ENCODE data around the gene LYZL1. TPM values are rescaled to one million over a fixed set of nuclear protein-coding genes. Genes with fewer than 3 reads are reported as not detected.
"Not testable (repeated sequence)": the region's sequence is repeated elsewhere in the genome, so short reads cannot be mapped to it uniquely, and the experiment has no call there.

LYZL1 gene
- polyA plus RNA-seq, 1 donor from 2014 or later: not detected

DNA sequence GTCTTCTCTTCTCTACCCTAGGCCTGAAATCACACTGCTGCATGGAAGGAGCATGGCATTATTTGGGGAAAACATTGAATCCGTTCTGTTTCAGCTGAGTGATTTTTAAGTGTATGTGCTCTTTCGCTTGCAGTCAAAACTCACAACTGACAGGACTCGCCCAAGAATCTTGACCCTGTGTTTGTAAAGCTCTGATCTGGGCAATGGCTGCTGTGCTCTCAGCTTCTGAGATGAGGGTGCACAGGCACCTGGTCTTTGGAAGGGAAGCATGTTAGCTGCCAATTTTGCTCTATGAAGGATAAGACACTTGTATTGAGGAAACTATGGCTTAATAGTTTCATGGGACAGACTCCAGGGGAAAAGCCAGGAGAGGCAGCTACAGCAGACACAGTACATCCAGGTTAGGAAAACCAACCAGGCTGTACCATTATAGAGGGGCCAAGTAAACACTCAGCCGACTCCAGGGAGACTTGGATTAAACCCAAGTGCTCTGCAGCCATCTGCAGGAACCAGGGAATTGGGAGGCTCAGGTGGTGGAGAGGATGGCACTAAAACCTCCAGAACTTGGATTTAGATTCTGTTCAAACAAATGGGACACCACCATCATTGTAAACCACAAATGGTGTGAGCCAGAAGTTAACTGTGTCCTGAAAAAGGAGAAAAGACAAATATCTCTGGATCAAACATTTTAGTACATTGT lies 43.3 kb downstream of the LYZL1 start:
- no peak overlapping the region for H2AFZ ChIP-seq (ENCODE audit: low read depth, low read length)
- no peaks in the 10 kb centered on the region for H3K9me2 ChIP-seq (ENCODE audit: insufficient read depth, low read length)
- H3K4me3 ChIP-seq (ENCODE audit: low read length): no peak overlapping the region
- no peaks in the 10 kb centered on the region for H3K27me3 ChIP-seq (ENCODE audit: insufficient read depth, low read depth, low read length)
- TF ChIP-seq, protein P1, sequence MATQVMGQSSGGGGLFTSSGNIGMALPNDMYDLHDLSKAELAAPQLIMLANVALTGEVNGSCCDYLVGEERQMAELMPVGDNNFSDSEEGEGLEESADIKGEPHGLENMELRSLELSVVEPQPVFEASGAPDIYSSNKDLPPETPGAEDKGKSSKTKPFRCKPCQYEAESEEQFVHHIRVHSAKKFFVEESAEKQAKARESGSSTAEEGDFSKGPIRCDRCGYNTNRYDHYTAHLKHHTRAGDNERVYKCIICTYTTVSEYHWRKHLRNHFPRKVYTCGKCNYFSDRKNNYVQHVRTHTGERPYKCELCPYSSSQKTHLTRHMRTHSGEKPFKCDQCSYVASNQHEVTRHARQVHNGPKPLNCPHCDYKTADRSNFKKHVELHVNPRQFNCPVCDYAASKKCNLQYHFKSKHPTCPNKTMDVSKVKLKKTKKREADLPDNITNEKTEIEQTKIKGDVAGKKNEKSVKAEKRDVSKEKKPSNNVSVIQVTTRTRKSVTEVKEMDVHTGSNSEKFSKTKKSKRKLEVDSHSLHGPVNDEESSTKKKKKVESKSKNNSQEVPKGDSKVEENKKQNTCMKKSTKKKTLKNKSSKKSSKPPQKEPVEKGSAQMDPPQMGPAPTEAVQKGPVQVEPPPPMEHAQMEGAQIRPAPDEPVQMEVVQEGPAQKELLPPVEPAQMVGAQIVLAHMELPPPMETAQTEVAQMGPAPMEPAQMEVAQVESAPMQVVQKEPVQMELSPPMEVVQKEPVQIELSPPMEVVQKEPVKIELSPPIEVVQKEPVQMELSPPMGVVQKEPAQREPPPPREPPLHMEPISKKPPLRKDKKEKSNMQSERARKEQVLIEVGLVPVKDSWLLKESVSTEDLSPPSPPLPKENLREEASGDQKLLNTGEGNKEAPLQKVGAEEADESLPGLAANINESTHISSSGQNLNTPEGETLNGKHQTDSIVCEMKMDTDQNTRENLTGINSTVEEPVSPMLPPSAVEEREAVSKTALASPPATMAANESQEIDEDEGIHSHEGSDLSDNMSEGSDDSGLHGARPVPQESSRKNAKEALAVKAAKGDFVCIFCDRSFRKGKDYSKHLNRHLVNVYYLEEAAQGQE (IDR thresholded peaks at IDR 0.05; ENCODE audit: borderline replicate concordance): no peak
- H3K79me2 ChIP-seq (replicated peaks; ENCODE audit: insufficient read depth, low read length): no peaks in the 10 kb centered on the region
- H3F3A ChIP-seq (ENCODE audit: insufficient read depth, low read length, poor library complexity, severe bottlenecking): no peaks in the 10 kb centered on the region
- no peaks in the 10 kb centered on the region for H4K20me1 ChIP-seq (ENCODE audit: insufficient read depth)
- H3K27ac ChIP-seq (ENCODE audit: low read length): no peak overlapping the region
- H3K9me3 ChIP-seq (ENCODE audit: low read length): no peaks in the 10 kb centered on the region
- H3K4me2 ChIP-seq (ENCODE audit: low read length): no peak overlapping the region
- no peaks in the 10 kb centered on the region for H3K36me3 ChIP-seq (ENCODE audit: insufficient read depth, low read length)
- H3K9ac ChIP-seq (ENCODE audit: low read length): no peak overlapping the region

DNA sequence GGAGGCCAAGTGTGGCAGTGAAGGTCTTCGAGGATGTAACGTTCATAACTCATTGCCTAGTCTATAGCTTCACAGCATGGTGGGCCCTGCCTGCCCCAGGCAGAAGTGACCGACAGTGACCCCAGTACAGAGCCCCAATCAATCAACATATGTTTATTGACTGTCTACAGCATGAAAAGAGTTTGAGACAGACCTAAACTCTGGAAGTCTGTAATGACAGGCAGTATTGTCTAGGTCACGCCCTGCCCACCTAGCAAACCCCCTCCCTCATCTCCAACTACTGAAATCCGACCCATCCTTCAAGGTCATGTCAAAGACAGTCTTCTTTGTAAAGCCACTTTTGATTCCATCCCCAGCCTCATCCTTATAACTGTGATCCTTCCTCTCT lies 43.9 kb downstream of the LYZL1 start:
- no peaks in the 10 kb centered on the region for H3K9me3 ChIP-seq (ENCODE audit: low read length)
- H3K79me2 ChIP-seq (replicated peaks; ENCODE audit: insufficient read depth, low read length): no peaks in the 10 kb centered on the region
- no peaks in the 10 kb centered on the region for H4K20me1 ChIP-seq (ENCODE audit: insufficient read depth)
- H3K4me2 ChIP-seq (ENCODE audit: low read length): no peak overlapping the region
- no peaks in the 10 kb centered on the region for H3F3A ChIP-seq (ENCODE audit: insufficient read depth, low read length, poor library complexity, severe bottlenecking)
- H3K9me2 ChIP-seq (ENCODE audit: insufficient read depth, low read length): no peaks in the 10 kb centered on the region
- TF ChIP-seq TAF1 (IDR thresholded peaks at IDR 0.05; ENCODE audit: low read depth) (no peak), SMC3 (conservative IDR thresholded peaks at IDR 0.05; ENCODE audit: poor library complexity) (no peak), RAD21 (conservative IDR thresholded peaks at IDR 0.05) (no peak), EP300 (conservative IDR thresholded peaks at IDR 0.05; ENCODE audit: poor library complexity, severe bottlenecking) (no peak), EZH2 (IDR thresholded peaks at IDR 0.05; ENCODE audit: borderline replicate concordance, insufficient read depth, low read length, poor library complexity, severe bottlenecking) (no peak), MXI1 (conservative IDR thresholded peaks at IDR 0.05; ENCODE audit: poor library complexity, severe bottlenecking) (no peak), POLR2AphosphoS5 (IDR thresholded peaks at IDR 0.05) (no peak)
- TF ChIP-seq, protein P1 (IDR thresholded peaks at IDR 0.05; ENCODE audit: borderline replicate concordance): no peak
- TF ChIP-seq, protein P2, sequence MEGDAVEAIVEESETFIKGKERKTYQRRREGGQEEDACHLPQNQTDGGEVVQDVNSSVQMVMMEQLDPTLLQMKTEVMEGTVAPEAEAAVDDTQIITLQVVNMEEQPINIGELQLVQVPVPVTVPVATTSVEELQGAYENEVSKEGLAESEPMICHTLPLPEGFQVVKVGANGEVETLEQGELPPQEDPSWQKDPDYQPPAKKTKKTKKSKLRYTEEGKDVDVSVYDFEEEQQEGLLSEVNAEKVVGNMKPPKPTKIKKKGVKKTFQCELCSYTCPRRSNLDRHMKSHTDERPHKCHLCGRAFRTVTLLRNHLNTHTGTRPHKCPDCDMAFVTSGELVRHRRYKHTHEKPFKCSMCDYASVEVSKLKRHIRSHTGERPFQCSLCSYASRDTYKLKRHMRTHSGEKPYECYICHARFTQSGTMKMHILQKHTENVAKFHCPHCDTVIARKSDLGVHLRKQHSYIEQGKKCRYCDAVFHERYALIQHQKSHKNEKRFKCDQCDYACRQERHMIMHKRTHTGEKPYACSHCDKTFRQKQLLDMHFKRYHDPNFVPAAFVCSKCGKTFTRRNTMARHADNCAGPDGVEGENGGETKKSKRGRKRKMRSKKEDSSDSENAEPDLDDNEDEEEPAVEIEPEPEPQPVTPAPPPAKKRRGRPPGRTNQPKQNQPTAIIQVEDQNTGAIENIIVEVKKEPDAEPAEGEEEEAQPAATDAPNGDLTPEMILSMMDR (IDR thresholded peaks at IDR 0.05; ENCODE audit: poor library complexity, severe bottlenecking): no peak
- H3K9ac ChIP-seq (ENCODE audit: low read length): no peak overlapping the region
- H2AFZ ChIP-seq (ENCODE audit: low read depth, low read length): no peak overlapping the region
- H3K36me3 ChIP-seq (ENCODE audit: insufficient read depth, low read length): no peaks in the 10 kb centered on the region
- H3K27me3 ChIP-seq (ENCODE audit: insufficient read depth, low read depth, low read length): no peaks in the 10 kb centered on the region
- no peak overlapping the region for H3K4me3 ChIP-seq (ENCODE audit: low read length)
- H3K27ac ChIP-seq (ENCODE audit: low read length): no peak overlapping the region

DNA sequence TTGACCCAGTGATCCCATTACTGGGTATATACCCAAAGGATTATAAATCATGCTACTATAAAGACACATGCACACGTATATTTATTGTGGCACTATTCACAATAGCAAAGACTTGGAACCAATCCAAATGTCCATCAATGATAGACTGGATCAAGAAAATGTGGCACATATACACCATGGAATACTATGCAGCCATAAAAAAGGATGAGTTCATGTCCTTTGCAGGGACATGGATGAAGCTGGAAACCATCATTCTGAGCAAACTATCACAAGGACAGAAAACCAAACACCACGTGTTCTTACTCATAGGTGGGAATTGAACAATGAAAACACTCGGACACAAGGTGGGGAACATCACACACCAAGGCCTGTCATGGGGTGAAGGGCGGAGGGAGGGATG lies 48.7 kb downstream of the LYZL1 start:
- not testable (repeated sequence) for H3K4me2 ChIP-seq (ENCODE audit: low read length)

More for the DNA sequence above, 48.7 kb downstream of the LYZL1 start:
- not testable (repeated sequence) for H3K9ac ChIP-seq (ENCODE audit: low read length); H3F3A ChIP-seq (ENCODE audit: insufficient read depth, low read length, poor library complexity, severe bottlenecking); H3K4me3 ChIP-seq (ENCODE audit: low read length); H4K20me1 ChIP-seq (ENCODE audit: insufficient read depth); H3K79me2 ChIP-seq (replicated peaks; ENCODE audit: insufficient read depth, low read length); H3K27me3 ChIP-seq (ENCODE audit: insufficient read depth, low read depth, low read length); H3K27ac ChIP-seq (ENCODE audit: low read length); H3K36me3 ChIP-seq (ENCODE audit: insufficient read depth, low read length); H3K9me3 ChIP-seq (ENCODE audit: low read length); H2AFZ ChIP-seq (ENCODE audit: low read depth, low read length); H3K9me2 ChIP-seq (ENCODE audit: insufficient read depth, low read length)
